SKM-1 treated with dmso at 0.1 percent for 144 hours (cell line): ENCODE measurements around the gene ATP6V1F.
"Not testable (repeated sequence)": the region's sequence is repeated elsewhere in the genome, so short reads cannot be mapped to it uniquely, and the experiment has no call there.

Experiments used
- DNase-seq: peaks from one replicate; lab custom pipeline; 2025; ENCODE audit not compliant: unreplicated experiment; lab: John Stamatoyannopoulos, UW

Gene ATP6V1F

DNA sequence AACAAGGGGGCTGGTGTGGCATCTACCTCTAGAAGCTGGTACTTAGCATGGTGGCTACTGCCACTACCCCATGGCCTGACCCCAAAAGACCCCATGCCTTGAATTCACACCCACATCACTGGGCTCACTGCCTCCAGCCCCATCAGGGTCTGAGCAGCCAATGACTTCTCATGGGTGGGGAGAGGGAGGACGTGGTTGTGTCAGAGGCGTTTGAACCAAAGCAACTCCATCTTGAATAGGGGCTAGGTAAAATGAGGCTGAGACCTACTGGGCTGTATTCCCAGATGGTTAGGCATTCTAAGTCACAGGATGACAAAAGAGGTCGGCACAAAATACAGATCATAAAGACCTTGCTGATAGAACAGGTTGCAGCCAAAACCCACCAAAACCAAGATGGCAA, 32.7 kb downstream of the ATP6V1F start:
- no peak for DNase-seq

DNA sequence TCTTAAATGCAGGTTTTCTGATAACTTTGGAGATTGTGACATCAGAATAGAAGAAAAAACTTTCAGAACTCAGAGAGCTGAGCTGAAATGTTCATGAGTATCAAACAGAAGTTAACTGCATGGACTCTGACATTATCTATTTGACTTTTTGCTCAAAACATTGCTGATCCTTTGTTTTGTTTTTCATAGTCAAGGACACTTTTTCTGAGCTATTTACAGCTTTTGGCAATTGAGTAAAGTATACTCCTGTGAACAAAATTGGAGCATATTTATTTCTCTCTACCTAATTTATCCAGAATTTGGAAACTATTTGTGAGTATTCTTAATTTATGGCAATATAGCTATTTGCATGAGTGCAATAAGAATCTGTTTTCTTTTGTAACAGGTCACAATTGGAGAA, 36.7 kb downstream of the ATP6V1F start:
- no peak for DNase-seq

DNA sequence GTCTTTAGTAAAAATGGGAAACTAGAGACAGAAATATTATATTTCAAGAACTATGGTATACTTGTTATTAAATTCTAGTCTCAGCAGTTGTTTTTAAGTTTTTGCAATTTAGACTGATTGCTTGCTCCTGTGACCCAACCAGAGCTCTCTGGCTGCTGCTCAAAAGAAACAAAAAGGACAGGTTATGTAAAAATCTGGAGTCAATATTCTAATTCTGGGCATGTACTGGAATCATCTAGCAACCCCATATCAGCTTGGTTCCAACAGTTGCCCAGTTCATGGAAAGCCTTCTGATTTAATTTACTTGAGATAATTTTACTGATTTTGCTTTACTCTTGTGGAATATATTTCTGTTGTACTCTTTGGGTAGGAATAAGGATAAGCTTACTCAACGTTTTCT, 37.6 kb downstream of the ATP6V1F start:
- no peak for DNase-seq

DNA sequence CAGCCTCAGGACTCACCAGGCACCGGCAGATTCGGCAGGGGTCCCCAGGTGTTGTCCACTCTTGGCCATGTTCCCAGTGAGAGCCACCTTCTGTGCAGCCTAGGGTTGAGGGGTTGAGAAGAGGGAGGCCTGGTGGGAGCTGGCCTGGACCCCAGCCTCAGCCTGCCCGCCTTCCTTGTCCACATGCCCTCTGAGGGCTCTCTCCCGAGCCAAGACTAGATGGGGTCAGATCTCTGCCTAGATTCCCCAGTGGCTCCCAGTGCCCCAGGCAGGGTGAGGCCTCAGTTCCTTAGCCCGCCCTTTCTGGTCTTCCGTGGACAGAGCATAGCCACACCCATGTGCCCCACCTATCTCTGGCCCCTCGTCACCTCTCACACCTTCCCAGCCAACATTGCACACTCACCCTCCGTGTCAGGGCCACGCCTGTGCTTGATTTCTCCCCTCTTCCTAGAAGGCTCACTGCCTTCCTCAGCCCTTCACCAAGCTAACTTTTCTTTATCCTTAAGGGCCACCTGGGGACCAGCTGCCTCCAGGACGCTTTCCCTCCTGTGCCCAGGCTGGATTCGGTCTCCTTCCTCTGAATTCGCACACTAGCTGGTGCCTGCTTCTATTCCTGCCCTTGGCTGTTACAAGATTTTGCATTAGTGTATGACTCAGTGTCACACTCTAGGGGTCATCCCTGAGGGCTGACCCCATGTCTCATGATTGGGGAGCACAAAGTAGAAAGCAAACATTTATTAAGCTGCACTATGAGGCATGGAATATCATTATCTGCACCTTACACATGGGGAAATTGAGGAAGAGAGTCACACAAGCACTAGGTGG, 40.3 kb downstream of the ATP6V1F start:
- no peak for DNase-seq

DNA sequence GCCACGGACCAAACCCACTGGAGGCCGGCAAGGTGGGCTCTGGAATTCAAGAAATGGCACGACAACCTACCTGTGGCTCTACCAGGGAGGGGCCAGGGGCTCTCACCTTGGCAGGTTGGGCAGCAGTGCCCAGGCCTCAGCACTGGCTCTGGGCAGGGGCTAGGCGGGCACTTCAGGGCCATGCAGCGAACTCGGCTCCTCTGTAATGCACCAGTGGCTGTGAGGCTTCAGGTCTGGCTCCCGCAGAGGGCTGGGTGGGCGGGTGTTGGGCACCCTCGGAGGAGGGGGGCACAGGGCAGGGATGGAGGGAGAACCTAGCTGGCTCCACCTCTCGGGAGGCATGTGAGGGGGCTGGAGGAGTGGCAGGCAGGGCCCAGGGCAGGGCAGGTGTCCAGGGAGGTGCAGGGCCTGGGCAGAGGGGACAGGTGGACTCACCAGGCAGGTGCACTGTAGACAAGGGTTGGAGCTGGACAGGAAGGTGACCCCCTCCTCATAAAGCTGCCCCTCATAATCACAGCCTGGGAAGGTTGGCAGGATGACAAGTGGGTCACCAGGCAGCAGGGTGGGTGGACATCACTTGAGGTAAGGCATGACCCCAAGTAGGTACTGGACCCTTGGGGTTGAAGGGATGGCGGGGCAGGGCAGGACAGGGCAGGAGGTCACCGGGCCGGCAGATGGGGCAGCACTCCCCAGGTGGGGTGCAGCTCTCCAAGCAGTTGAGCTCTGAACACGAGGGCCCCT, 41.1 kb downstream of the ATP6V1F start:
- DNase-seq = no peak

DNA sequence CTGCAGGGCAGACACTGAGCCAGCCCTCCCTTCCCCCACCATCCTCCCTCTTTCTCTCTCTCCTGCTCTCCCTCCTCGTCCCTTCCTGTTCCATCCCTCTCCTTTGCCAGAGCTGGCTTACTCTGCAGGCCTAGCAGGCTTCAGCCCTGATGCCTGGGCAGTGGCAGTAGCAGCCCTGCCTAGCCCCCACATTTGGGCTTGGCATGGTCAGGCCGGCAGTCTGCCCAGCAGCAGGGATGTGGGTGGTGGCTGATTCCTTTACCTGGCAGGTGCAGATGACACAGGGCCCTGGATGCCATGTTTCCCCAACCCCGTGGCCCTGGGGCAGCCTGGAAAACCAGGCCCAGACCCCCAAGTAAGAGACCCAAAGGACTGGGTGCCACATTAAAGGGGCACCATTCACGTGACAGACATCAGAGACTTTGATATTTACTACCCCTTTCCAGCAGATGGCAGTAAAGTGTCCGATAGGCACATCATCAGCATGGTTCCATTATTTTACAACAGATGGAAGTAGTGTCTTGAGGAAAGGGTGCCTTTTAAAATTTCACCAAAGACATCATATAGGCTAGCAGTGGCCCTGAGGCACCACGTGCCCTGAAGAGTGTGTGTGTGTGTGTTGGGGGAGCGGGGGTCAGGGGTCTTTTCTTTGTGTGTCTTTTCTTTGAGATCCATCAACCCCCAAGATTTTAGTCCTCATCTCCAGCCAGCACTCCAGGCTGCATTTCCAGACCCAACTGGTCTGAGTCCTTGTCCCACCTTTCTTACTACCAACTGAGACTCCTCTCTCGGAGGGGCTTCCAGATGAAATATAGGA, 41.9 kb downstream of the ATP6V1F start:
- peak; percentile 53 for DNase-seq

DNA sequence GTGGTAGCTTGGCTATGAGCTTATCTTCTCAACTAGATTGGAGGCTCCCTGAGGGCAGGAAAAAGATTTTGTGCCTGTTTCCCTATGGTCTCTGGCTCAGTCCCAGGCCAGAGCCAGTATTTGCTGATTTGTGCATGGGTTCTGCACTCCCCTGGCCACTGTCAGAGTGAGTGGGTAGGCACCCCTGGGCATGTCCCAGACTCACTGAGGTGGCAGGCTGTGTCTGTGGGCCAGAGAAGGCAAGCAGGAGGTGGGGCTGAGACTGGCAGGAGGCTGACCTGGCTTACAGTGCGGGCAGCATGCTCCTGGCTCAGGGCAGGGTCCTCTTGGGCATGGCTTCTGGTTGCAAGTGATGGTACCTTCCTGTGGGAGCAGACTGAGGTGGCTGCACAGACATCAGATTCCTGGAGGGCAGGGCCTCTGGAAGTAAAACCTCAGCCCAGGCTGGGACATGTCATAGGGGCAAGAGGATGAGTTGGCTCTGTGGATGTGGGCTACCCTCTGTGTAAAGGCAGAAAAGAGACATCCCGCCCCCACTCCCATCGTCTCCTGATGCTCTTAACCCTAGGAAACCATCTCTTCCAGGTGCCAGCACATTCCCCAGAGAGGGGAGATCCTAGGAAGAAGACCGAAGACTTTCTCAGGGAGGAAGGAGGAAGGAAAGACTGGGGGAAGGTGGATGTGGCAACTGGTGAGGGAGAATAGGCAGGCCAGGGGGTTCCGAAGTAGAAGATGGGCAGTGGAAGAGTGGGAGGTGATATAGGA, 43.5 kb downstream of the ATP6V1F start:
- no peak for DNase-seq

DNA sequence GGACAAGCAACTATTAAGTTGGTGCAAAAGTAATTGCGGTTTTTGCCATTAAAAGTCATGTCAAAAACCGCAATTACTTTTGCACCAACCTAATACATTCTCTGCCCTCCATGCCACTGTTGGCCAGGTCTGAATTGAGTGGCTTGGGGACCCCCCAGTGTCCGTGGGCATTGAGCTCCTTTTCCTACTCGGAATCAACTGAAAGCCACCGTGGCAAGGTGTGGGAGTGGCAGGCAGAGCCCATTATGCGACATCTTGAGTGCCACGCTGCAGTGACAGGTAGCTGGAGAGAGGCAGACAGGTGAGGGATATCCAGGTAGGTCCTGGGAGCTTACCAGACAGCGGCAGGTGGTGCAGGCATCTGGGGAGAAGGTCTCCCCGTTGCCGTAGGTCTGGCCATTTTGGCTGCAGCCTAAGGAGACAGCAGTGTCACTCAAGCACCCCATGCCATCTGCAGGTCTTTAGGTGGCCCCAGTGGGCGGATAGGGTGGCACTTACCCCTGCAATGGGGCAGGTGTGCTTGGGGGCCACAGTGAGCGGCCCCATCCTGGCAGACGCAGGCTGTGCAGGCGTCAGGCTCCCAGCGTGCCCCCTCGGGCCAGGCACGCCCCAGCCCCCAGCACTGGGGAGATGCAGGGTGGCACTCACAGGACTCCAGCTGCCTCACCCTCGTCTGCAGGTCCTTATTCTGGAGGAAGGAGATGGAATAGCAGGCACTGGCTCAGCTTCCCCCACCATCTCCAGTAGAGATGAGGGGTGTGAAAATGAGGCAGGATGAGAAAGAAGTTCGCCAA, 44.3 kb downstream of the ATP6V1F start:
- no peak for DNase-seq

DNA sequence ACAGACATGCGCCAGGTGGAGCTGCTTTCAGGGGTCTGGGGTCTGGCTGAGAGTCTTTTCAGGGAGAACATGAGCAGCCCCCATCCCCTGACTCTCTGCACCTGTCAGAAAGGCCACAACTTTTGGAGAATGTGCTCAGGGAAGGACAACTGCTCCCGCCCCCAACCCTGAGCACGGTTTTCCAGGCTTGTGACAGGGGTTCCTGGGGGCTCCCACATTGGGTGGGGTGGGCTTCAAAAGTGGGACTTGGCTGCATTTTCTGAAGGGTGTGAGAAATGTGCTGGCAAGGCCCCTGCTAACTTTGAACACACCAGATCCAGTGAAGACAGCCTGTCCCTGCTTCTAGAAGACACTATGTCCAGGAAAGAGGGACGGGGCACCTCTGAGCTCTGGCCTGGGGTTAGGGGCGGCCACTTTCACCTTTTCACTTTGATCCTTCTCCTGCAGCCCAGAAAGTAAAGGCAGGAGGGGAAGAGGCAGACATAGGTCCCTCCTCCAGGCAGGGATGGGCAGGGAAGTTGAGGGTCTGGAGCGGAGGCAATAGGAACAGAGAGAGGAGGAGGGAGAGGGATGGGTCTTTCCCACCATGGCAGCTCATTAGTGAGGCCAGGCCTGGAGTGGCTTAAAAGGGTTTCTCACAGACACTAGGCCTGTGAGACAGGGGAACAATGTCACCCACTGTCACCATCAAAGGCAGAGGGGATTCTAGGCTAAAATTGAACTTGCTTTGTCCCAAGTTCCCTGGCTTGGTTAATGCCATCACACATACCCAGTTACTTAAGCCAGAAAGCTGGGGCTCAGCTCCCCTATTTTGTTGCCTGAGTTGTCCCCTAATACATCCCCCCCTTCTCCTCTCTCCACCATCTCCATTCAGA, 46.3 kb downstream of the ATP6V1F start:
- no peak for DNase-seq

DNA sequence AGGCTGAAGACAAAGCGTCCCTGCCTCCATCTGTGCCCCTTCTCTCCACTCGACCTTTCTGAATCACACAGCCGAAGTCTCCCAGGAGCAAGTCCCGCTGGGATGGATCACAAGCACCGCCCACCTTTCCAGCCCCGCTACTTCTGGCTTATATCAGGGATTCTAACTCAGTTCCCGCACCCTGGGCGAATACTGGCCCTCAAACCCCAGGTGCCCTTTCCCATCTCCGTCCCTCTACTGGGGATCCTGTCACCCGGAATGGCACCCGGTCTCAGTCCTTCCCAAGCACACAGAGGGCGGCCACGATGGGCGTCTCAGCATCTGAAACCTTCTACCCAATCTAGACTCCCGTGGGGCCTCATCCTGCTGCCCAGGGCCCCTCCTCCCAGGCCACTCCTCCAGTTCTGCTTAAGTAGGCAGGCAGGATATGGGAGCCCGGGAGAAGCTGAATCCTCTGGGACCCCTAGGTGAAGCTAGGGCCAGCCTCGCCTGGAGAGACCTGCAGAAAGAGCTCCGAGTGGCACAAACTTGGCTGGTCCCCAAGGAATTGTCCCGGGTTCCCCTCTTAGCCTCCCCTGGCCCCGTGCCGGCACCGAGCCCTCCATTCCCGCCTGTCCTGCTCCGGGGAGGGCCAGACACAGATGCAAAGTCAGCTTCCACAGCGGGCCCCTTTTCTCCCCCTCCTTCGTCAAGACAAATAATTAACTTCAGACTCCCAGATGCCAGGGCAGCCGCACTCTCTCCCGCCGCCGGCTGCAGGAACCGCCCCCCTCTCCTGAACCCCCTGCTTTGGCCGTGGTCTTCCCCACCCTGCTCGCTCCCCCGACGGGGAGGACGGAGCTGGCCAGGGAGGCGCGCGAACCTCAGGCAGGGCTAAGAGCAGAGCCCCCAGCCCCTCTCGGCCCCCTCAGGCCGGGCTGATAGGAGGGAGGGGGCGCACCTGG, 47.2 kb downstream of the ATP6V1F start:
- no peak for DNase-seq

DNA sequence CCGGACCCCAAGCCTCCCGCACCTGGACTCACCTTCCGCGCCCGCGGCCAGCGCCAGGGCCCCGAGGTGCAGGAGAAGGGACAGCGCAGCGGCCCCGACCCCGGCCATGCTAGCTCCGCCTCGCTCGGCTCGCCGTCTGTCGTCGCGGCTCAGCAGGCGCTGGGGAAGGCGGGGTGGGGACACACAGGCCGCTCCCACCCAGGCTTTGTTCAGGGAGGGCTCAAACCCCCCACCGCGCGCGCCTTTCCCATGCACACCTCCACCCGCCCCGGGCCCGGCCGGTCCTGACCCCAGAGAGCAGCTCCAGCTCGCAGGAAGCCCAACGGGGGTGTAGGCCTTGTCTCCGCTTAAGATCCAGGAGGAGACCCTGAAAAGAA, 47.9 kb downstream of the ATP6V1F start, which contains the start of gene KCP:
KCP (minus strand) TSS at position 141 of the 377 bp plus-strand sequence; CDS start at position 108, 33 bp downstream.
- no peak for DNase-seq

DNA sequence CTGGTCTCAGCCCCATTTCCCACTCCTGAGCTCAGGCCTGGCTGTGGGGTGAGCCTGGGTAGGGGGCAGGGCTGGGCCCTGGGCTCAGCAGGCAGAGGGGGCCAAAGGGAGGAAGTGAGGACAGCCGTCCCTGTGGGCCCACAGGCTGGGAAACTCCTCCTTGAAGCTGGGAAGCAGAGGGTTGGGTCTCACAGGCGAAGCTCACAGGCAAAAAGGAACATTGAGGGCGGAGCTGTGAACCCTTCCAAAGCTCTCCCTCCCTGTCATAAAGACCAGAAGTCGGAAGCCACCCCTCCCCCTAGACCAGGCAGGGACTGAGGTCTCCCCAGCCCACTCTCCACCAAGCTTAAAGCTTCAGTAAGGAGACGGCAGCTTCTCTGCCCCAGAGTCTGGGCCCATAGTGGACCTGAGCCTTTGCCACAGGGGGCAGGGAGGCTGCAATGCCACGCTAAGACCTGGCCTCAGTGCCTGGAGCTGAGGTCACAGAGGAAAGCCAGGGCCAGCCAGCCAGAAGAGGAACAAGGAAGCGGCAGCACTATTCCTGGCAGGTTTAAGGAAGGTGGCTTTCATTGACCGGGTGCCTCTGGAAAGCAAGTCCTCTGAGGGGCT, 48.9 kb downstream of the ATP6V1F start:
- no peak for DNase-seq

DNA sequence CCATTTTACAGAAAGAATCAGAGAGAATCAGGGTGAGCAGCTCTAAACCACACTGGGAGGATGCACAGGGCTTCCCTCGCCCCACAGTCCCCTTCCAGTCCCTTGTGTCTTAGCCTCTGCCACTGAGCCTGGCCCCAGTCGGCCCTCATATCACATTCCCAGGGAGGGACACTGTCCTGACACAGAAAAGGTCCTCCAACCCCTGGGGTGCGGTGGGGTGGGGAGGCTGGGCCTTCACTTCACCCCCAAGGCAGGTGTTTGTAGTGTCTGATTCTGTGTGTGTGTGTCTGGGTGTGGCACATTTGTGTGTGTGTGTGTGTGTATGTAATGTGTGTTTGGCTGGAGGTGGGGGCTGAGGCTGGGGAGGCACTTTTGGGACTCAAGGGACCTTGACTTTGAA, 49.6 kb downstream of the ATP6V1F start:
- no peak for DNase-seq

DNA sequence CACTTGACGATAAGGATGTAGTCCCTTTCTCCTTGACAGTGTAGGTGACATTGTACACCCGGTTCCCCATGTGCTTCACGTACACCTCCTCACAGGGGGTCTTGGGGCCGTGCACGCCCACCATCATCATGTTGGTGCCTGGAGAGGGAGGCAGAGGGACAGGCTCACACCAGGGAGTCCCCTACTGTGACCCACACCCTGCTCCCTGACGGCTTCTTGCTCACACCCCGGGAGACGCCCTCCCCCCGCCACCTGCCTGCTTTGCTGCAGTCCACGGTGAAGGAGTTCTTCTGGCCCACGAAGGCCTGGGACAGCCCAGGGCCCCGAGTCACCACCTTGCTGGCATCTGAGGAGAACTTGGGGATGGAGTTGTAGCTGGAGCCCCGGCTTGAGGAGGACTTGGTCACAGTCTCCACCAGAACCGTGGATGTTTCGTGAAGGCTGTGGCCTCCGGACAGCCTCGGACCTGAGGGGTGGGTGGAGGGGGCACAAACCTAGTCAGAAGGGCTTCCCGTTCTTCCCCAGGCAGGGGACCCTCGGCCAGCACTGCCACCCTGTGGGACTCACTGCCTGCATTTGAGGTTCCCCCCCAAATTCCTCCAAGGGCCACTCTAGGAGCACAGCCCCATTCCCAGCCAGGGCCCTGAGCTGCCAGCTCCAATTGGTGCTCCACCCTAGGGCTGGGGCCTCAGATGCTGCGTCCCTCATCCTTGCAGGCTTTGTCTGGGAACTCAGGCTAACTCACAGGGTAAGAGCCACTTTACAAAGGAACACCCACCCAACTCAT, 50.2 kb downstream of the ATP6V1F start:
- not testable (repeated sequence) for DNase-seq

DNA sequence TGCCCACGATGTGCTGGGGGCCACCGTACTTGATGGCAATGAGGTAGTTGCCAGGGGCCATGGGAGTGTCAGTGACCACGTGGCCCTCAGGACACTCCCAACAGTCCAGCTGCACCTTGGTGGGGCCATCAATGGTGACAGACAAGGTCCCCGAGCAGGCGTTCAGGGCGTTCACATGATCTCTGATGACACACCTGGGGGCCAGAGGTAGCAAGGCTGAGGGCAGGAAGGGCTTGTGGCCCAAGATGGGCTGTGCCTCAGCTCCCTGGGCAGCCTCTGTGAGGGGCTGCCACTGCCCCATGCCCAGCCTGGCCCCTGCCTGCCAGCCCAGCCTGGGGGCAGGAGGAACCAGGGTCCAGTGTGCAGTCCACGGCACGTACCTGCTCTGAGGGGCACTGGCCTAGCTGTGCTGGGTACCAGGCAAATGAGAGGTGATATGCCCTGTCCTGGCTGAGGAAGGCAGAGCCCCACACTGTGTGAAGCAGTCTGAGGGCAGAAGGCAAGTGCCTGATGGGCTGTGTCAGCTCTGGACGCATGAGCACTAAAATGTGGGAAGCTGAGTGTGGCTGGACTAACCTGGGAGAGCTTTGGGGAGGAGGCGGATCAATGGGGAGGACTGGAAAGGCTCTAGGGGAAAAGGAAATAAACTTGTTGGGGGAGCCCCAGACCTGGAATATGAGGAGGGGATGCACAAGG, 51.4 kb downstream of the ATP6V1F start:
- DNase-seq = no peak

DNA sequence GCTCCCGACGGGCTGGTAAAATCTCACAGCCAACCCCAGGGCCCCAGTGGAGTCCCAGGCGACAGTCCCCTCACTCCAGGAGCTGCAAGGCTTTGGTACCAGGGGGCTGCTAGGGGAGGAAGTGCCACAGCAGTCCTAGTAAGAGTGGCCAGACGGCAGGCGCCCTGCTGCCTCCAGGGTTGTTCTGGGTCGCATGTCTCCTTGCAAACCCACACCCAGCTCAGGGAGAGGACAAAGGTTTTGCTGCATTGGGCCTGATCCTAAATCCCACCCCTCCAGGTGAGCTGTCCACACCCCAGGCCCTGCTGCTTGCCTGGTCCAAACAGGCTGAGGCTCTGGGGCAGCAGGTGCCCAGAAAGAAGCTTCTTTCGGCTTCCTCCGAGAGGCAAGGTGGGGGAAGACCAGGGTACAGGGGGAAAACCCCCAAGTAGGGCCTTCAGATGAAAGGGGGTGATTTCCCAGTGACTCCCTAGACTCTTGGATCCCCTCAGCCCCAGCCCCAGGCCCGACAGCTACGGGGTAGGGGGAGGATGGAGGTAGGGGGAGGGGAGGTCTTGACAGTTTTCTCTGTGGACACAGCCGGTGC, 52.0 kb downstream of the ATP6V1F start:
- DNase-seq = no peak
